Medulla oblongata (tissue), 1 donor: ENCODE results near the gene DOCK11.
"Not testable (repeated sequence)": the region's sequence is repeated elsewhere in the genome, so short reads cannot be mapped to it uniquely, and the experiment has no call there.

Source experiments
- DNase-seq: peaks from one replicate; pipeline ENCODE4 v3.0.0-alpha.2; 2015; ENCODE audit errors: extremely low spot score

Gene DOCK11

DNA sequence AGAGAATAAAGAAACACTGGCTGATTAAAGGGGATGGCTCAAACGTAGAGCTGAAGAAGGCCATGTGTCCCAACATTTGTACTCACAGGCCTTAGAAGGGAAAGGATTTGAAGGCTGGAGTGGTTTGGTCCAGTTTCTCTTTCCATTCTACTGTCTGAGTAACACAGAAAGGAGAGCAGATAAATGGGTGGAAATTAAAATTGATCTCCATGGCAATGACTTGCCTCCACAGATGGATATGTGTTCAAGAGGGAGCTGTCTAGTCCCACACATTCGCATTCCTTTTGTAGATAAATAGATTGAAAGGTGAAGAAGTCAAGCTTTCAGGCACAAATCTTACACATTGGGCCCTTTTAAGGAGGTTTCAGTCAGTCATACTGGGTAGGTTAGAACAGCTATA lies 74.6 kb downstream of the DOCK11 start:
- no peak for DNase-seq

DNA sequence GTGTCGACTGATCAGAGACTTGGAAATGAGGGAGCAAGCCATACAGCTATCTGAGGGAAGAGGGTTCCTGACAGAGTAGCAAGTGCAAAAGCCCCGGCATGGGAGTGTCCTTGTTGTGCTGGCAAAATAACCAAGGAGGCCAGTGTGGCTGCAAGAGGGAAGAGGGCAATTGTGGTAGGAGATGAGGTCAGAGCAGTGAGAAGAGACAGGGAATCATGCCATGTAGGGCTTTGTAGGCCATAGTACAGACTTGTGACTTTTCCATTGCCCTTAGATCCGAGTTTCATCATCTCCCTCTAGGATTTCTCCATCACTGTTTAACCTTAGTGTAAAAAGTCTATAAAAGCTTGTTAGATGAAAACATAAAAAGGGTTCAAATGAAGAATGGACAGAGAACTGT lies 76.2 kb downstream of the DOCK11 start:
- DNase-seq: no peak

DNA sequence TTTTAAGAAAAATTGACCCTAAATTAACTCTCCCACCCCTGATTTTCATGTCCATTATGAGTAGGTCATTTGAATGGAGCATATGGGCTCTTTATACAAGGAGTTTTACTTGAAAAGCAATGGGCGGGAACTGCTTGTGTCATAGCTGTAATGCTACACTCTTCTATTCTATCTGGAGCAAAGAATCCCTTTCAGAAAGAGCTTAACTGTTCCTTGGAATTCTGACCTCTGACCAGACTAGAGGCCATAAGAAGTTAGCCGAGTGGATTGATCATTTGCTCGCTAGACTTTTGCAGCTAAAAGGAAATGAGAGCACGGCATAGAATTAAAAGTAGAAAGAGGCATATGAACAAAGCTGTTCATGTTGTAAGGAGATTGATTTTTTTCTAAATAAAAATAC lies 79.1 kb downstream of the DOCK11 start:
- no peak for DNase-seq

DNA sequence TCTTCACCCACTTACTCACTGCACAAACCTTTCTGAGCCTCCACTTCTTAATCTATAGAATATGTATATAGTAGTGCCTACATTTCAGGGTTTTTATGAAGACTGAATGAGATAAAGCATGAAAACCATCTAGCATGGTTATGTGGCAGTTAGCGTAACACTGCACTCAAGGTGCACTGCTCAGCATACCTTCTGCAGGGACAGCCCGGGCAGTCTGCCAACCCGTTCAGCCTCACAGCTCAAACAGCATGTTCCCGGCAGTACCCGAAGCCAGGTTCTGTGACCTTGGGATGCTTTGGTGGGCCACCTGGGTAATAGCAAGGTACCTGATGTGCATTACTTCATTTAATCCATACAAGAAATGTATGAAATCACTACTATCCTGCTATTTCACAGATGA lies 81.4 kb downstream of the DOCK11 start:
- no peak for DNase-seq

DNA sequence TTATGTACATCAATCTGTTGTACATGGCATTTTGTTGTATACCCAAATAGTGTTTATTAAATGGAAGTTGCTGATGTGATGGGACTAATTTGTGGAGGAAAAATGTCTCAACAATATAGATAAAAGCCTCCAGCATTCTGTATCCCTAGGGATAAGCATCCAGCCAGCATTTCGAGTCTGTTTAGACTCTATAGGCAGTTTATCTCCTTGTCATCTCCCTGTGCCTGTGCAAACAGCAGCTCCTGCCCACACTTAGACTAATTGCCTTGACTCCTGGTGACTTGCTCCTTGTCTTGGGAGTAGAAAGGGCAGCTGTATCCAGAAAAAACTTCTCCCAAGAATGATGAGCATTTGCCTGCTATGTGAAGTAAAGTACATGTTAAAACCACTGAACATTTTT lies 83.8 kb downstream of the DOCK11 start:
- DNase-seq: no peak

DNA sequence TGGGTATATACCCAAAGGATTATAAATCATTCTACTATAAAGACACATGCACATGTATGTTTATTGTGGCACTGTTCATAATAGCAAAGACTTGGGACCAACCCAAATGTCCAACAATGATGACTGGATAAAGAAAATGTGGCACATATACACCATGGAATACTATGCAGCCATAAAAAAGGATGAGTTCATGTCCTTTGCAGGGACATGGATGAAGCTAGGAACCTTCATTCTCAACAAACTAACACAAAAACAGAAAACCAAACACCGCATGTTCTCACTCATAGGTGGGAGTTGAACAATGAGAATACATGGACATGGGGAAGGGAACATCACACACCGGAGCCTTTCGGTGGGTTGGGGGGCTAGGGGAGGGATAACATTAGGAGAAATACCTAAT lies 87.3 kb downstream of the DOCK11 start:
- not testable (repeated sequence) for DNase-seq

DNA sequence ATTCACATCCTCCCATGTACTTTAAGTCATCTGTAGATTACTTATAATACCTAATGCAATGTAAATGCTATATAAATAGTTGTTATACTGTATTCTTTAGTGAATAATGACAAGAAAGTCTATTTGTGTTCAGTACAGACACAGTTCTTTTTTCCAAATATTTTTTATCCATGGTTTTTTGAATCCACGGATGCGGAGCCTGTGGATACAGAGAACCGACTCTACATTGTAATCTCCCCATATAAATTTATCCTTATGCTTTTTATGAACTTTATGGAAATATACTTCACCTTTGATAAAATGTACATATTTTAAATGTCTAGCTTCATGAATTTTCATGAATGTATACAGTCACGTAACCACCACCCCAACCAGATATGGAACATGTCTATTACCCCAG lies 88.2 kb downstream of the DOCK11 start:
- DNase-seq: no peak

DNA sequence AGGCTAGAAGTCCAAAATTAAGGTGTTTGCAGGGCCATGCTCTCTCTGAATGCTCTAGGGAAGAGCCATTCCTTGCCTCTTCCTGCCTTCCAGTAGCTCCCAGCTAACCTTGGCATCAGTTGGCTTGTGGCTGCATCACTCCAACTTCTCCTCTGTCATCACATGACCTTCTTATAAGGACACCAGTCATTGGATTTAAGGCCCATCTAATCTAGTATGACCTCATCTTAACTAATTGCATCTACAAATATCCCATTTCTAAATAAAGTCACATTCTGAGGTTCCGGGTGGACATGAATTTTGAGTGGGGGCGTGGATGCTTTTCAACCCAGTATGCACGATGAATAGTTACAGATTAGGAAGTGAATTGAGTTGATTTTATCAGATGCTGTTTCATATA lies 89.7 kb downstream of the DOCK11 start:
- DNase-seq: no peak

DNA sequence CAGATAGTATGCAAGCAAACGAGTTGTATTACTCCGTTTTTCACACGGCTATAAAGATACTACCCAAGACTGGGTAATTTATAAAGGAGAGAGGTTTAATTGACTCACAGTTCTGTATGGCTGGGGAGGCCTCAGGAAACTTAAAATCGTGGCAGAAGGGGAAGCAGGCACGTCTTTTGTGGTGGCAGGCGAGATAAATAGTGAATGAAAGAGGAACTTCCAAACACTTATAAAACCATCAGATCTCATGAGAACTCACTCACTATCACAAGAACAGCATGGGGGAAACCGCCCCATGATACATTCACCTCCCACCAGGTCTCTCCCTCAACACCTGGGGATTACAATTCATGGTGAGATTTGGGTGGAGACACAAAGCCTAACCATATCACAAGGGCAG lies 90.6 kb downstream of the DOCK11 start:
- DNase-seq: not testable (repeated sequence)

DNA sequence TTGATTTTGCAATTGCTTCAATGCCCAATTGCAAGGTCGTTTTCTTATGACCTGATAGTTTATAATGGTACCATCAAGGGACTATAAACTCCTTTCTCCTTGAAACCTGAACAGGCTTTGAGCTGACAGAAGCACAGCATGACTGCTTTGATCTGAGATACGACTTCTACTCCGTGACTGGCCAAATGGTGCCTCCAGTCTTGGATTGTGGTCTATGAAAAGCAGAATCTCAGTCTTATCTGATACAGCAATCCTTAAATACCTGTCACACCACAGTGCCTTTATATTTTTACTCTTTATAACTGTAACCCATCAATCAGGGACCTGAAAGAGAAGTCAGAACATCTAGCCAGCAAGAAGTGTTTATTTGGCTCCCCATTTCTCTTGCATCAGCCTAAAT lies 93.1 kb downstream of the DOCK11 start:
- DNase-seq: no peak

DNA sequence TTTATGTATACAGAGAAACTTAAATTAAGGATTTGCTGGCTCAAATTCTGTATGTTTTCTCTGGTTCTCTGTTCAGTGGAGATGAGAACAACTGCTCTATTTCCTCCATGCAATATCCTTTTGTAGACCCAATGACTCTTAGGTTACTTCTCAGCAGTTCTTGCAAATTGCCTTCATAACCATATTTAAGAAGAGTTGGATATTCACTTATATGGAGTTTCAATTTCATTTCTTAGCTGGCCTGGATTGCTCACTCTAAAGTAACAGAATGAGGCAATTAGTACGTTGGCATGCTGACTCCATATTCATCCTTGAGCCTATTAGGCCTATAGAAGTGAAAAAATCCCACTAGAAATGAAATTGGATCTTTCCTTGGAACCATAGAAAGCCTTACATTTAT lies 93.6 kb downstream of the DOCK11 start:
- no peak for DNase-seq

DNA sequence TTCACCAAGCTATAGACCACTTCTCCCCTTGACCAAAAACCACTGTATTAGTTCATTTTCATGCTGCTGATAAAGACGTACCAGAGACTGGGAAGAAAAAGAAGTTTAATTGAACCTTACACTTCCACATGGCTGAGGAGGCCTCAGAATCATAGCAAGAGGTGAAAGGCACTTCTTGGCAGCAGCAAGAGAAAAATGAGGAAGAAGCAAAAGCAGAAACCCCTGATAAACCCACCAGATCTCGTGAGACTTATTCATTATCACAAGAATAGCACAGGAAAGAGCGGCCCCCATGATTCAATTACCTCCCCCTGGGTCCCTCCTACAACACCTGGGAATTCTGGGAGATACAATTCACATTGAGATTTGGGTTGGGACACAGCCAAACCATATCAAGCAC lies 97.8 kb downstream of the DOCK11 start:
- DNase-seq: no peak

DNA sequence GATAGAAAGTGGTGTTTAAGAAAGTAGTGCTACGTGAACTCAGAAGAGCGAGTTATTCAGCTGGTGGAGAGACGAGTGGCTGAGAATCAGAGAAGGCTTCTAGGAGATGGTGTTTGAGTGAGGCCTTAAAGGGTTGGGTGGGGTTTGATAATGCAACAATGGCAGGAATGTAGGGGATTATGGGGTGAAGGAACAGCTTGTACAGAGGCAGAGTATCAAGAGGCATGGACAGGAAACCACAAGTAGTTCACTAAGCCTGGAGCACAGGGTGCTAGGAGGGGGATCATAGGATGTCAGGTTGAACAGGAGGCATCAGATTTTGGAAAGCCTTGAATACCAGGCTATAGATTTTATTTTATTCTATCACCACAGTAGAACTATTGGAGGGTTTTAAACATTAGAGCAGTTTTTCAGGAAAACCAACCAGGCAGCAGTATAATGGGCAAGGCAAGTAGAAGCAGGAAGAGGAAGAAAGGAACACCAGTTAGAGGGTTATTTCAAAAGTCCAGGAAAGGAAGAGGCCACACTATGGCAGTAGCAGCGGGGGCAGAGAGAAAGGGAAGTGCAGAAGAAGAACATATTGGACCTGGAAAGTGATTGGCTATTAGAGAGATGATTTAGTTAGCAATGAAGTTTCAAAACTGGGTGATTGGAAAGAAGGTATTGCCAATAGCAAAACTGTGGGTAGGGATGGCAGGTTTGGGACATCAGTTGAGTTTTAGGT lies 99.2 kb downstream of the DOCK11 start:
- no peak for DNase-seq

DNA sequence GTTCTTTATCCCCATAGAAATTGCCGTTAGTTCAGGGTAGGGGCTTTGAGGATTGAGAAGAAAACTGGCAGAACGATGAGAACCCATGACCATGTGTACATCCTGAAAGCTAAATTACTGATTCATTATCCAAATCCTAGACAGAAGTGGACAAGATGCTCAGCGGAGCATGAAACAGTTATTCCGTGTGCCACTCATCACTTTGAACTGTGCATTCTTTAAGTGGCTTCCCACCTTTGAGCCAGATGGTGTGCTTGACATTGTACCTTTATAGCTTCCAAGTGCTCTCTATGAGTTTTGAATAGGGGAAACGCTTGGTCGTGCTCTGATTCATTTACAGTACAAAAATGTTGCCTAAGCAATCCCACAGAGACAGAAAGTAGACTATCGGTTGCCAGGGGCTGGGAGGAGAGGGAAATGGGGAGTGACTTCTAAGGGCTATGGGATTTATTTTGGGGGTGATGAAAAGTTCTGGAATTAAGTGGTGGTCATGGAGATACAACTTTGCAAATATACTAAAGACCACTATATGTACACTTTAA lies 100.0 kb downstream of the DOCK11 start:
- DNase-seq: no peak

DNA sequence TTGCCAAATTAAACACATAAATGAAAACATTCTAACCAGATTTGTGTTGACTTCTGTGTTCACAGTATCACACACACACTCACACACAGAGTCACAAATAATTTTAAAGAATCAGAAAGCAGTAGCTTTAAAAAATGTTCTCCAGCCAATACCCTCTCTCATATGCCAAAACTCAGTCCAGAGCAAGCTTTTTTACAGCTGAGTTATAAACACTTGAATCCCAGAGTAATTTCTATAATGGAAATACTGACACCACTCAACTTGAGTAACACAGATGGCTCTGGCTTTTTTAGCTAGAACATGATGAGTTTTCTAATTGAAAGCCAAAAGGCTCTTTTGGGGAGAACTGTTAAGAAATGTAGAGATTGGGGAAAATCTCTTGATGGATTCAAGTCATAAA lies 100.8 kb downstream of the DOCK11 start:
- DNase-seq: no peak

DNA sequence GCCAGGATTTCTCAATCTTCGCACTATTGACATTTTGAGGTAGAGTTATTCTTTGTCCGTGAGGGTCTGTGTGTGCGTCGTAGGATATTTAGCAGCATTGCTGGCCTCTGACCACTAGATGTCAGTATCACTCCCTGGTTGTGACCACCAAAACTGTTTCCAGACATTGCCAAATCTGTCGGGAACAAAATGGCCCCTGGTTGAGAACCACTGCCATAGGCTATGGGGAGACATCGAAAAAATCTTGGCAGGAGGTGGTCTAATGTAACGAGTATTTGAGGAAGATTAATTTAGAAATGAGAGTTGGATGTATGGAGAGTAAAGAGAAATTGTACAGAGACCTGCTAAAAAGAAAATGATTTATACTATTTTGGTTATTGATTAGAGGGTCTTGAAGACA lies 108.4 kb downstream of the DOCK11 start:
- peak; percentile 75 for DNase-seq

DNA sequence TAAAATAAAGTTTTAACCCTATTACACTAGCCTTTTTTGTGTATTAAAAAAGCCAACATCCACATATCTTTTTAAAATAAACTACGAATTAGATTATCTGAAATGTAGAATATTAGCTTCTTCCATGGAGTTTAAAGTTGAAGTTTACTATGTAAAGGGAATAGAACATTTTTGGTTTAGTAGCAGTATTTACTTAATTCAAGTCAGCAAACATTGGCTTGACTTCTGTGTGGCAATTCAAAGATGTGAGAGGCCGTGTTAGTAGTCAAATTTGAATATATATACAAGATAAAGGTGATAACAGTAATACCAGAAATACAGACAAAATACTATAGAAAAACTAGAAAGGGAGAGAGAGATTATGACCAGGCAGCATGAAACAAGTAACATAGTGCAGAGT lies 116.7 kb downstream of the DOCK11 start:
- DNase-seq: no peak

DNA sequence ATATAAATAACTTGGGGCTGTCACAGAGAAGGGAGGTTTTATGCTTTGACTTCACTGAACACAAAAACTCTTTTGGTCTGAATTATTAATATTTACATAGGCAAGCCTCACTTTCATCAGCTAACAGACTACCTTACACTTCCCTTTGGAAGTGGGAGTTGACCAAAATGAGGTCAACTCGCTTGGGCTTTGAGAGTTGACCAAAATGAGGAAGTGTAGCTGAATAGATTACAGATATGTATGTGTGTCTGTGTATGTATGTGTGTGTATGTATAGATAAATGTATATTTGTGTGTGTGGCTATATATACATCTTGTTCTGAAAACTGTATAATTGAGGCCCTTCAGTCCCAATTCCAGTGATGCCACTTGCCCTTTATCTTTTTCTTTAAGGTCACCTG lies 118.5 kb downstream of the DOCK11 start:
- DNase-seq: no peak

DNA sequence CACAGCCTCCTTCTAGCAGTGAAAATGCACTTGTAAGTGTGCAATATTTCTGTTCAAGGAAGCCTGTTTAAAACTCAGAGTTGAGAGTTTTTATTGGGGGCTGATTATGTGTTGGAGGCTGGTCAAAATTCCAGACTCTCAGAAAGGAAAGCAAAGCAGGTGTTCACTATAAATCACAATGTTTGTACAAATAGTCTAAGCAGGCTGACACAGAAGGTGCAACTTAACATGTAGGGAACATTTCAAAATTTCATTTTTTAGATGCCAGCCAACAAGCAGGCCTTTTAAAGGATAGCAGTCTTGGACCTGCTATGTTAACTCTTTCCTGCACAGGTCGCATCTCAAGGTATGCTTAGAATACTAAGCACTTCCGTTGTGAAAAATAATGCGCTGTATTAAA lies 119.5 kb downstream of the DOCK11 start:
- DNase-seq: no peak

DNA sequence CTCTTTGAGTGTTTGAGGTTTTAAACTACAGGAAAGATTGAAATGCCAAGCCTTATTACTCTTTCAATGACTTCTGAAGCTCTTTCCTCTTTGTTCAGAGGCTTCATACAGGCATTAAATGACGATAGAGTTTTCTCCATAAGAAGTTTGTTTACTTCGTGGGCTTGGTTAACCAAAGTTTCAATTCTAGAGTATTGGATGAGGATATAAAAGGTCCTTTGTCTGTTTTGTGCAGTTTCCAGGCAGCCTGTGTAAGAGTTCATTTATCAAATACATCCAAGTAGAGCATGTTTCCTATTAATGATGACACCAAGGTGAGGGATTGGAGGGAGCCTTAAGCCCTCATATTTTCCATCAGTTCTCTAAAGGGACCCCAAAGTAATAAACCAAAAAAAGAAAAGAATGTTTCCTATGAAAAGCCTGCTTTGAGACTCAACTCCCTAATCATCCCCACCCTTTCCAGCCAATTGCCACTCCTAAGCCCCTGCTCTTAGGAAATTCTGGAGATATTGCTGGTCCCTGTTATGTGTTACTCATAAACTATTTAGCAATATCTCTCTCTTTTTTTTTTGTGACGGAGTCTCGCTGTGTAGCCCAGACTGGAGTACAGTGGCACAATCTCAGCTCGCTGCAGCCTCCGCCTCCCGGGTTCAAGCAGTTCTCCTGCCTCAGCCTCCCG lies 125.6 kb downstream of the DOCK11 start:
- no peak for DNase-seq

DNA sequence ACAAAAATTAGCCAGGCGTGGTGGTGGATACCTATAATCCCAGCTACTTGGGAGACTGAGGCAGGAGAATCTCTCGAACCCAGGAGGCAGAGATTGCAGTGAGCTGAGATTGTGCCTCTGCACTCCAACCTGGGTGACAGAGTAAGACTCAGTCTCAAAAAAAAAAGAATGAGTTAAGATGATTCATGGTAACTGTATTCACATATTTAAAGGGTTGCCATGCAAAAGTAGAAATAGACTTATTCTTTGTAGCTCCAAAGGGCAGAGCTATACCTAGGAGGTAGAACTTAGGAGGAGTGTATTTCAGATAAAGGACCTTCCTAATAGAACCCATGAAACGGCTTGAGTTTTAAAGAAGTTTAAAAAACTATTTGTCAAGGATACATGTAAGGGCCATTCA lies 127.4 kb downstream of the DOCK11 start:
- no peak for DNase-seq

DNA sequence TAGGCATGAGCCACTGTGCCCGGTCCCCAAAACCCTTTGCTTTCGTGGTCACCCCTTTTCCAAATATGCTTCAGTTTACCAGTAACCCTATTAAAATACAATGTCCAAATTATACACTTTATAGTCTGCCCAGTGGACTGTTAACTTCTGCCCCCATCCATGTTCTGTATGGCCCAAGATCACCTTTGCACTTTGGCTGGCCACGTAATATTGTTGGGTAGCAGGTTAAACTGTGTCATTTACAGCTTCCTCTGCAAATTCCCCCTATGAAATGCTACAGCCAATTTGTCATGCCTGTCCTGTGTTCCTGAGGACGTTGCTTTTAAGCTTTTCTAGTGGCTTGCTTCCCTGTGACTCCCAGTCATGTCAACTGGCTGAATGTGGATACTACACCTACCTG lies 130.7 kb downstream of the DOCK11 start:
- DNase-seq: no peak

DNA sequence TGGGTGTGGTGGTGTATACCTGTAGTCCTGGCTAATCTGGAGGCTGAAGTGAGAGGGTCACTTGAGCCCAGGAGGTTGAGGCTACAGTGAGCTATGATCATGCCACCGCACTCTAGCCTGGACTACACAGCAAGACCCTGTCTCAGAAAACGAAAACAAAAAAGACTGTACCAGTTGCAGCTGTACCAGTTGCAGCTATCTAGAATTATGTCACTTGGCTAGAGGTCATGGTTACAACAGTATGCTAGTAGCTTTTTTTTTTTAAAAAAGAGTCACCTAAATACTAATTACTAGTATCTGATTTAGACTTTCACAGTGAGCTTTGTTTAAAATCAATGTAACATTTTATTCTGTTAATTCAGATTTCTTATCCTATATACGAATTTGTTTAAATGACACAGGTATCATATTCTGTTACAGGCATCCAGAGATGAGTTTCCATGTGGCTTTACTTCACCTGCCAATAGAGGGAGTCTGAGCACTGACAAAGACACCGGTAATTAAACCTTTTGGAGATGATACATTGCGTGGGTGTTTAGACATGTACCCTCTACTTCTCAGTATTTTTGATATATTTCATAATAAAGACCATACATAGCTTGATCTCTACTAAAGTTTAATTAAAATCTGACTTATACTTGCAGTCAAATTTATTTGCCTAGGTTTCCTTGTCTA lies 131.6 kb downstream of the DOCK11 start:
- DNase-seq: no peak
